ENCODE measurements around the gene TXNDC9.
"Not testable (repeated sequence)": the region's sequence is repeated elsewhere in the genome, so short reads cannot be mapped to it uniquely, and the experiment has no call there.

The TXNDC9 gene

DNA sequence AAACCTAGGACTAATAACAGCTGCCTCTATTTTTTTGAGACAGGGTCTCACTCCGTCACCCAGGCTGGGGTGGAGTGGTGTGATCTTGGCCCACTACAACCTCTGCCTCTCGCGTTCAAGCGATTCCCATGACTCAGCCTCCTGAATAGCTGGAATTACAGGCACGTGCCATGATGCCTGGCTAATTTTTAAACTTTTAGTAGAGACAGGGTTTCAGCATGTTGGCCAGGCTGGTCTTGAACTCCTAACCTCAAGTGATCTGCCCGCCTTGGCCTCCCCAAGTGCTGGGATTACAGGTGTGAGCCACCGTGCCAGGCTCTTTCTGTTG, 18.3 kb downstream of the TXNDC9 start:
- not testable (repeated sequence) for DNase-seq

- no peak for DNase-seq
Measured at GRCh38 chr2:99317161-99317872, 18.8 kb downstream of the TXNDC9 start.

DNA sequence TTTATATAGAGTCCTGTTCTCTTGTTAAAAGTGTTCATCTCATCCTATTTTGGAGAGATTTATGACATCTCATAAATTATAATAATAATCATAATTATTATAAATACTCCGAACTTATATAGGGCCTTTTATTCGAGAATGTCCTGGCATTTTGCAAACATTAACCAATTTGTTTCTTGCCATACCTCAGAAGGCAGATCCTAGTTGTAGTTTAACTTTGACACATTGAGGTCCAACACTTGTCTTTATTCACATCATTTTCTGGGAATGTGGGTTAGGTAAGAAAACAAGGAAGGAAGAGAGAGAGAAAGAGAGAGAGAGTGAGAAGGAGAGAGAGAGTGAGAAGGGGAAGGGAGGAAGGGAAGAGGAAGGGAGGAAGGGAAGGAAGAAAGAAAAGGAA, 35.0 kb downstream of the TXNDC9 start, which contains the start of gene LYG1:
LYG1 (minus strand) TSS at position 101 of the 400 bp plus-strand sequence. CDS start 5,527 bp downstream, outside the sequence.
- DNase-seq: not testable (repeated sequence)

- DNase-seq: no peak
Measured at GRCh38 chr2:99299580-99299979, 36.6 kb downstream of the TXNDC9 start.

DNA sequence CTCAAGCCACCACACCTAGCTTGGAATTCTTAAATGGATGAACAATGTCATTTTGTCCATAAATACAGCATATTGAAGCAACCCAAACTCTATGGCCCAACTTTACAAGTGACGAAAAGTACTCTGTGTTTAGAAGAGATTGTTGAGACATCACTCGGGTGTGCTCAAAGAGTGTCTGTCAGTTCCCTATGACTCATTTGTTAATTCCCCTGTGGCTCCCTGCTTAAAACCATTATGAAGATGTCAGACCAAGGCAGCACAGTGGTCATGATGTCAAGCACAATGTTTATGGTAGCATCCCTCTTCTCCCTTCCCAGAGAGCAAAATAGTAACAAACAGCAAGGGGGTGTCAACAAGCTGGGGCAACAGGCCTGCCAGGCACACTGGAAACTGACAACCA, 38.1 kb downstream of the TXNDC9 start:
- DNase-seq: no peak

GRCh38 chr2:99285526-99285925, 50.6 kb downstream of the TXNDC9 start:
- no peak for DNase-seq

GRCh38 chr2:99279969-99280695, 56.0 kb downstream of the TXNDC9 start:
- no peak for DNase-seq

DNA sequence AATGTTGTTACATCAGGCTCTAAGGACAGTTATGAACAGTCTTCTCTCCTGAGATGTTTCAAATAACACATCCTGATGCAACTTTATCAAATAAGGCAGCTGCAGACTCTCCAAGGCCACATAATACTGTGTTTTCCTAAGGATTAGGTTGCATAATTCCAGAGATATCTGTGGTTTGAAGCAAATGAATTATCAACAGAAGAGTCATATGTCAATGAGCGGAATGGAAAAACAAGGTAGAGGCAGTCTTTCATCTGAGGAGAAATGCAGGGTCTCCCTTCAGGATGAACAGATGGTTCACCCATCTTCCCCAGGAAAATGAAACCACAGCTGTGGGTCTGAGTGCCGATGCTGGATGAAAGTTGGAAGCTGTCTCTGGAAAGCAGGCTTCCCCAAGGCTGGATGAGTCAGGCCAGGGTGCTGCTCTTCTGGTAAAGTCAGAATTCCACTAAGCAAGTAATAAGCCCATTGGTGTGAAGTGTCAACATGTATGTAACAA, 57.3 kb downstream of the TXNDC9 start:
- DNase-seq: no peak

GRCh38 chr2:99278195-99278765, 57.9 kb downstream of the TXNDC9 start:
- not testable (repeated sequence) for DNase-seq

- DNase-seq: no peak
Measured at GRCh38 chr2:99275882-99276281, 60.3 kb downstream of the TXNDC9 start.

All from SHP77 treated with DMSO at 0.1 percent for 48 hours (cell line).